GM12878 (cell line): ENCODE data around the gene RNASE9.

ENCODE experiments used
- ATF3 ChIP-seq: IDR thresholded peaks from 2 replicates; pipeline ENCODE4 v1.6.1; 2011; ENCODE audit warnings: low read depth, mild to moderate bottlenecking, low read length, moderate library complexity, borderline replicate concordance; ENCODE audit errors: extremely low read depth
- CTCF ChIP-seq, 3 experiments: IDR thresholded peaks in 2 of 3; conservative IDR thresholded peaks in 1 of 3; 2 replicates each; pipeline ENCODE4 v1.5.1; 2011; ENCODE audit warnings: low read depth in 3 of 3, low read length in 3 of 3, mild to moderate bottlenecking in 3 of 3, control low read depth in 2 of 3, moderate library complexity in 2 of 3, inconsistent platforms in 1 of 3, mixed read lengths in 1 of 3; ENCODE audit not compliant: control insufficient read depth in 2 of 3, insufficient read depth in 1 of 3; ENCODE audit errors: extremely low read depth in 1 of 3
- EZH2 ChIP-seq: IDR thresholded peaks from 2 replicates; pipeline ENCODE4 v1.6.1; 2012; ENCODE audit warnings: low read depth, mild to moderate bottlenecking, control low read depth, inconsistent platforms, low read length, borderline replicate concordance; ENCODE audit not compliant: control insufficient read depth
- FOXK2 ChIP-seq: fragments of 450-650 bp; IDR thresholded peaks from 2 replicates; pipeline ENCODE4 v1.6.1; 2017; ENCODE audit warnings: mild to moderate bottlenecking, moderate library complexity
- HCFC1 ChIP-seq: fragments of 150-350 bp; IDR thresholded peaks from 2 replicates; pipeline ENCODE4 v1.6.1; 2014; ENCODE audit warnings: low read length
- NFIC ChIP-seq: IDR thresholded peaks from 2 replicates; pipeline ENCODE4 v1.6.1; 2012; ENCODE audit warnings: low read depth, mild to moderate bottlenecking, inconsistent platforms, low read length, moderate library complexity
- NR2C2 ChIP-seq: IDR thresholded peaks from 2 replicates; pipeline ENCODE4 v1.6.1; 2011; ENCODE audit warnings: borderline replicate concordance, low read depth; ENCODE audit not compliant: control insufficient read depth, insufficient read length
- POLR2A ChIP-seq: IDR thresholded peaks from 2 replicates; pipeline ENCODE4 v1.6.1; 2011; ENCODE audit warnings: low read depth, mild to moderate bottlenecking, low read length
- POLR2AphosphoS2 ChIP-seq: IDR thresholded peaks from 2 replicates; pipeline ENCODE4 v1.6.1; 2011; ENCODE audit warnings: low read depth, mild to moderate bottlenecking, low read length, improper control_type of control experiment, moderate library complexity
- RCOR1 ChIP-seq: conservative IDR thresholded peaks from 2 replicates; pipeline ENCODE4 v1.6.1; 2012; ENCODE audit warnings: low read depth, low read length, improper control_type of control experiment
- YY1 ChIP-seq: IDR thresholded peaks from 2 replicates; pipeline ENCODE4 v1.6.1; 2011; ENCODE audit warnings: low read depth, mild to moderate bottlenecking, low read length
- TF ChIP-seq, protein P1 (sequence below): fragments of 450-650 bp; formaldehyde crosslinking; IDR thresholded peaks from 2 replicates; pipeline ENCODE4 v1.5.0; 2022; ENCODE audit warnings: mild to moderate bottlenecking, missing genetic modification characterization
- TF ChIP-seq, protein P2 (sequence below): fragments of 450-650 bp; formaldehyde crosslinking; IDR thresholded peaks from 2 replicates; pipeline ENCODE4 v1.4.0; 2020; ENCODE audit warnings: mild to moderate bottlenecking, moderate library complexity

GRCh38 chr14:20602583-20602982 is 41.7 kb upstream of the RNASE9 start:
- TF ChIP-seq CTCF (IDR thresholded peaks at IDR 0.05 in 2 of 3, conservative IDR thresholded peaks at IDR 0.05 in 1 of 3; ENCODE audit: control insufficient read depth in 2 of 3, extremely low read depth in 1 of 3, insufficient read depth in 1 of 3, low read depth in 3 of 3, low read length in 3 of 3) (no peak), POLR2AphosphoS2 (no peak), FOXK2 (no peak), EZH2 (no peak), POLR2A (no peak), HCFC1 (no peak), NFIC (no peak), RCOR1 (no peak), ATF3 (no peak), YY1 (no peak), NR2C2 (no peak)
- TF ChIP-seq, protein P1, sequence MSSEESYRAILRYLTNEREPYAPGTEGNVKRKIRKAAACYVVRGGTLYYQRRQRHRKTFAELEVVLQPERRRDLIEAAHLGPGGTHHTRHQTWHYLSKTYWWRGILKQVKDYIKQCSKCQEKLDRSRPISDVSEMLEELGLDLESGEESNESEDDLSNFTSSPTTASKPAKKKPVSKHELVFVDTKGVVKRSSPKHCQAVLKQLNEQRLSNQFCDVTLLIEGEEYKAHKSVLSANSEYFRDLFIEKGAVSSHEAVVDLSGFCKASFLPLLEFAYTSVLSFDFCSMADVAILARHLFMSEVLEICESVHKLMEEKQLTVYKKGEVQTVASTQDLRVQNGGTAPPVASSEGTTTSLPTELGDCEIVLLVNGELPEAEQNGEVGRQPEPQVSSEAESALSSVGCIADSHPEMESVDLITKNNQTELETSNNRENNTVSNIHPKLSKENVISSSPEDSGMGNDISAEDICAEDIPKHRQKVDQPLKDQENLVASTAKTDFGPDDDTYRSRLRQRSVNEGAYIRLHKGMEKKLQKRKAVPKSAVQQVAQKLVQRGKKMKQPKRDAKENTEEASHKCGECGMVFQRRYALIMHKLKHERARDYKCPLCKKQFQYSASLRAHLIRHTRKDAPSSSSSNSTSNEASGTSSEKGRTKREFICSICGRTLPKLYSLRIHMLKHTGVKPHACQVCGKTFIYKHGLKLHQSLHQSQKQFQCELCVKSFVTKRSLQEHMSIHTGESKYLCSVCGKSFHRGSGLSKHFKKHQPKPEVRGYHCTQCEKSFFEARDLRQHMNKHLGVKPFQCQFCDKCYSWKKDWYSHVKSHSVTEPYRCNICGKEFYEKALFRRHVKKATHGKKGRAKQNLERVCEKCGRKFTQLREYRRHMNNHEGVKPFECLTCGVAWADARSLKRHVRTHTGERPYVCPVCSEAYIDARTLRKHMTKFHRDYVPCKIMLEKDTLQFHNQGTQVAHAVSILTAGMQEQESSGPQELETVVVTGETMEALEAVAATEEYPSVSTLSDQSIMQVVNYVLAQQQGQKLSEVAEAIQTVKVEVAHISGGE, result no peak
- TF ChIP-seq, protein P2, sequence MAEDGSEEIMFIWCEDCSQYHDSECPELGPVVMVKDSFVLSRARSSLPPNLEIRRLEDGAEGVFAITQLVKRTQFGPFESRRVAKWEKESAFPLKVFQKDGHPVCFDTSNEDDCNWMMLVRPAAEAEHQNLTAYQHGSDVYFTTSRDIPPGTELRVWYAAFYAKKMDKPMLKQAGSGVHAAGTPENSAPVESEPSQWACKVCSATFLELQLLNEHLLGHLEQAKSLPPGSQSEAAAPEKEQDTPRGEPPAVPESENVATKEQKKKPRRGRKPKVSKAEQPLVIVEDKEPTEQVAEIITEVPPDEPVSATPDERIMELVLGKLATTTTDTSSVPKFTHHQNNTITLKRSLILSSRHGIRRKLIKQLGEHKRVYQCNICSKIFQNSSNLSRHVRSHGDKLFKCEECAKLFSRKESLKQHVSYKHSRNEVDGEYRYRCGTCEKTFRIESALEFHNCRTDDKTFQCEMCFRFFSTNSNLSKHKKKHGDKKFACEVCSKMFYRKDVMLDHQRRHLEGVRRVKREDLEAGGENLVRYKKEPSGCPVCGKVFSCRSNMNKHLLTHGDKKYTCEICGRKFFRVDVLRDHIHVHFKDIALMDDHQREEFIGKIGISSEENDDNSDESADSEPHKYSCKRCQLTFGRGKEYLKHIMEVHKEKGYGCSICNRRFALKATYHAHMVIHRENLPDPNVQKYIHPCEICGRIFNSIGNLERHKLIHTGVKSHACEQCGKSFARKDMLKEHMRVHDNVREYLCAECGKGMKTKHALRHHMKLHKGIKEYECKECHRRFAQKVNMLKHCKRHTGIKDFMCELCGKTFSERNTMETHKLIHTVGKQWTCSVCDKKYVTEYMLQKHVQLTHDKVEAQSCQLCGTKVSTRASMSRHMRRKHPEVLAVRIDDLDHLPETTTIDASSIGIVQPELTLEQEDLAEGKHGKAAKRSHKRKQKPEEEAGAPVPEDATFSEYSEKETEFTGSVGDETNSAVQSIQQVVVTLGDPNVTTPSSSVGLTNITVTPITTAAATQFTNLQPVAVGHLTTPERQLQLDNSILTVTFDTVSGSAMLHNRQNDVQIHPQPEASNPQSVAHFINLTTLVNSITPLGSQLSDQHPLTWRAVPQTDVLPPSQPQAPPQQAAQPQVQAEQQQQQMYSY (CRISPR knock-in tag), result no peak
